ENCODE results near the gene MBOAT2.

The MBOAT2 gene

GRCh38 chr2:8822218-8822617 lies 181.3 kb downstream of the MBOAT2 start:
- no peak for DNase-seq (ENCODE audit: low read depth in 3 of 3)

GRCh38 chr2:8821276-8822217 lies 181.9 kb downstream of the MBOAT2 start:
- DNase-seq (ENCODE audit: low read depth in 3 of 3) = no peak

GRCh38 chr2:8819948-8820347 lies 183.5 kb downstream of the MBOAT2 start:
- no peak for DNase-seq (ENCODE audit: low read depth in 3 of 3)

- DNase-seq (ENCODE audit: low read depth in 3 of 3) = no peak
Observed at GRCh38 chr2:8819194-8819593, 184.3 kb downstream of the MBOAT2 start.

- no peak for DNase-seq (ENCODE audit: low read depth in 3 of 3)
Observed at GRCh38 chr2:8817221-8817620, 186.3 kb downstream of the MBOAT2 start.

GRCh38 chr2:8806885-8807704 lies 196.4 kb downstream of the MBOAT2 start:
- DNase-seq (ENCODE audit: low read depth in 3 of 3) = no peak

- DNase-seq (ENCODE audit: low read depth in 3 of 3) = no peak
Observed at GRCh38 chr2:8805278-8806210, 197.9 kb downstream of the MBOAT2 start.

- no peak for DNase-seq (ENCODE audit: low read depth in 3 of 3)
Observed at GRCh38 chr2:8803658-8804379, 199.7 kb downstream of the MBOAT2 start.

- DNase-seq (ENCODE audit: low read depth in 3 of 3) = no peak
Observed at GRCh38 chr2:8802741-8803140, 200.7 kb downstream of the MBOAT2 start.
